GM21825 (cell line): ENCODE data around the gene GLIS2.

Experiments
- ATAC-seq: cut with Tn5 transposase; IDR thresholded peaks from one replicate; pipeline ENCODE4 v1.9.1; 2021; ENCODE audit warnings: mild to moderate bottlenecking, moderate library complexity; ENCODE audit not compliant: unreplicated experiment

Gene GLIS2

DNA sequence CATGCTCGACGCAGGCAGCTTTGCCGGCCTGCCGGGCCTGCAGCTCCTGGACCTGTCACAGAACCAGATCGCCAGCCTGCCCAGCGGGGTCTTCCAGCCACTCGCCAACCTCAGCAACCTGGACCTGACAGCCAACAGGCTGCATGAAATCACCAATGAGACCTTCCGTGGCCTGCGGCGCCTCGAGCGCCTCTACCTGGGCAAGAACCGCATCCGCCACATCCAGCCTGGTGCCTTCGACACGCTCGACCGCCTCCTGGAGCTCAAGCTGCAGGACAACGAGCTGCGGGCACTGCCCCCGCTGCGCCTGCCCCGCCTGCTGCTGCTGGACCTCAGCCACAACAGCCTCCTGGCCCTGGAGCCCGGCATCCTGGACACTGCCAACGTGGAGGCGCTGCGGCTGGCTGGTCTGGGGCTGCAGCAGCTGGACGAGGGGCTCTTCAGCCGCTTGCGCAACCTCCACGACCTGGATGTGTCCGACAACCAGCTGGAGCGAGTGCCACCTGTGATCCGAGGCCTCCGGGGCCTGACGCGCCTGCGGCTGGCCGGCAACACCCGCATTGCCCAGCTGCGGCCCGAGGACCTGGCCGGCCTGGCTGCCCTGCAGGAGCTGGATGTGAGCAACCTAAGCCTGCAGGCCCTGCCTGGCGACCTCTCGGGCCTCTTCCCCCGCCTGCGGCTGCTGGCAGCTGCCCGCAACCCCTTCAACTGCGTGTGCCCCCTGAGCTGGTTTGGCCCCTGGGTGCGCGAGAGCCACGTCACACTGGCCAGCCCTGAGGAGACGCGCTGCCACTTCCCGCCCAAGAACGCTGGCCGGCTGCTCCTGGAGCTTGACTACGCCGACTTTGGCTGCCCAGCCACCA is 65.4 kb downstream of the GLIS2 start:
- no peak for ATAC-seq

DNA sequence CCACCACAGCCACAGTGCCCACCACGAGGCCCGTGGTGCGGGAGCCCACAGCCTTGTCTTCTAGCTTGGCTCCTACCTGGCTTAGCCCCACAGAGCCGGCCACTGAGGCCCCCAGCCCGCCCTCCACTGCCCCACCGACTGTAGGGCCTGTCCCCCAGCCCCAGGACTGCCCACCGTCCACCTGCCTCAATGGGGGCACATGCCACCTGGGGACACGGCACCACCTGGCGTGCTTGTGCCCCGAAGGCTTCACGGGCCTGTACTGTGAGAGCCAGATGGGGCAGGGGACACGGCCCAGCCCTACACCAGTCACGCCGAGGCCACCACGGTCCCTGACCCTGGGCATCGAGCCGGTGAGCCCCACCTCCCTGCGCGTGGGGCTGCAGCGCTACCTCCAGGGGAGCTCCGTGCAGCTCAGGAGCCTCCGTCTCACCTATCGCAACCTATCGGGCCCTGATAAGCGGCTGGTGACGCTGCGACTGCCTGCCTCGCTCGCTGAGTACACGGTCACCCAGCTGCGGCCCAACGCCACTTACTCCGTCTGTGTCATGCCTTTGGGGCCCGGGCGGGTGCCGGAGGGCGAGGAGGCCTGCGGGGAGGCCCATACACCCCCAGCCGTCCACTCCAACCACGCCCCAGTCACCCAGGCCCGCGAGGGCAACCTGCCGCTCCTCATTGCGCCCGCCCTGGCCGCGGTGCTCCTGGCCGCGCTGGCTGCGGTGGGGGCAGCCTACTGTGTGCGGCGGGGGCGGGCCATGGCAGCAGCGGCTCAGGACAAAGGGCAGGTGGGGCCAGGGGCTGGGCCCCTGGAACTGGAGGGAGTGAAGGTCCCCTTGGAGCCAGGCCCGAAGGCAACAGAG is 66.3 kb downstream of the GLIS2 start:
- ATAC-seq = no peak

DNA sequence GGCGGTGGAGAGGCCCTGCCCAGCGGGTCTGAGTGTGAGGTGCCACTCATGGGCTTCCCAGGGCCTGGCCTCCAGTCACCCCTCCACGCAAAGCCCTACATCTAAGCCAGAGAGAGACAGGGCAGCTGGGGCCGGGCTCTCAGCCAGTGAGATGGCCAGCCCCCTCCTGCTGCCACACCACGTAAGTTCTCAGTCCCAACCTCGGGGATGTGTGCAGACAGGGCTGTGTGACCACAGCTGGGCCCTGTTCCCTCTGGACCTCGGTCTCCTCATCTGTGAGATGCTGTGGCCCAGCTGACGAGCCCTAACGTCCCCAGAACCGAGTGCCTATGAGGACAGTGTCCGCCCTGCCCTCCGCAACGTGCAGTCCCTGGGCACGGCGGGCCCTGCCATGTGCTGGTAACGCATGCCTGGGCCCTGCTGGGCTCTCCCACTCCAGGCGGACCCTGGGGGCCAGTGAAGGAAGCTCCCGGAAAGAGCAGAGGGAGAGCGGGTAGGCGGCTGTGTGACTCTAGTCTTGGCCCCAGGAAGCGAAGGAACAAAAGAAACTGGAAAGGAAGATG is 67.0 kb downstream of the GLIS2 start:
- ATAC-seq = no peak

DNA sequence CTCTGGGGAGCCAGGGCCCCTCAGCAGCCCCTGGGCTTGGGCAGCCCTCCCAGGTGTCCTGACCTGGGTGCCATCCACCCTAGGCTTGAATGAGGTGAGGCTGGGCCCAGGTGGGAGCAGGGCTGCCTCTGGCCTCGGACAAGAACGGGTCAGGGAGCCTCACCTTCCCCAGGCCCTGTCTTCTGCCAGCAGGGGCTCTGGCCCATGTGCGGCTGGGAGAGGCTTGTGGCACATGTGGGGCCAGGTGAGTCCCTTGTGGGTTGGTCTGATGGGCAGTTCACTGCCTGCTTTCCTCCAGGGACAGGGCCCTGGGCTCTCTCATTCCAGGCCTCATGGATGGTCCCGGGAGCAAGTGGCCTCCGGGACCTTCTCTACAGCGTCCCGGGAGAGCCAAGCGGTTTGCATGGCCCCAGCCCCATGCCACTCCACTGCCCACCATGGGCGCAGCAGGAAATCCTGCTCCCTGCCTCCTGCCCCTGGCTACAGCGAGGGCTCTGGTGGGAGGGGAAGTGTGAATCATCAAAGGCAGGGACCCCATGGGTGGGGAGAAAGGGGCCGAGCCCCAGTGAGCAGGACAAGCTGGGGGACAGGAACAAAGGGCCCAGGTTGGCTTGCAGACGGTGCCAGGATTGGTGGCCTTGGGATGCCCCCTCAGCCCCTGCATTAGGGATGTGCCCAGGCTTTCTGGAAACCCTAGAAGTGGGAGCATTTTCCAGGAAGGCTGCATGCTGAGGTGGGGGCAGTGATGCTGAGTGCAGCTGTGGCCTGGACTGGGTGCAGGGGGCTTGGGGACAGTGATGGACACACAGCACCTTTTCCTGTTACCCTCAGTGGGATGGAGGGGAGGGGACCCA is 68.0 kb downstream of the GLIS2 start:
- ATAC-seq = no peak

DNA sequence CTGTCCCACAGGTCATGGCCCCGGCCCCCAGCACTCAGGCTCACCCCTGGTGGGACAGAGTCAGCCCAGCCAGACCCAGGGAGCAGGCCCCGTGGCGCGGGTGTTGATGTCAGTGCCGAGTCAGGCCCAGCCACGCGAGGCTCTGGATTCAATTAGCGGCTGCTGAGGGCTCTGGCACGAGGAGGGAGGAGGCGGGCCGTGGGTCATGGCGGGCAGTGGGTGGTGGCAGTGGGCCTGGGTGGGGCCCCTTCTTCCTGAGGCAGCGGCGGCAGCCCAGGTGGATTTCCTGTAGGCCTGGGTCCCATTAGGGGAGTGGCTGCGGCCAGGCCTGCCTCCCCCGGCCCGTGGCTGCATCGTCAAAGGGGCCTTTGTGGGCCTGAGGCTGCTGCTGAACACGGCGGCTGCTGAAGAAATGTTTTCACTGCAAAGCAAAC is 68.7 kb downstream of the GLIS2 start:
- ATAC-seq = no peak

DNA sequence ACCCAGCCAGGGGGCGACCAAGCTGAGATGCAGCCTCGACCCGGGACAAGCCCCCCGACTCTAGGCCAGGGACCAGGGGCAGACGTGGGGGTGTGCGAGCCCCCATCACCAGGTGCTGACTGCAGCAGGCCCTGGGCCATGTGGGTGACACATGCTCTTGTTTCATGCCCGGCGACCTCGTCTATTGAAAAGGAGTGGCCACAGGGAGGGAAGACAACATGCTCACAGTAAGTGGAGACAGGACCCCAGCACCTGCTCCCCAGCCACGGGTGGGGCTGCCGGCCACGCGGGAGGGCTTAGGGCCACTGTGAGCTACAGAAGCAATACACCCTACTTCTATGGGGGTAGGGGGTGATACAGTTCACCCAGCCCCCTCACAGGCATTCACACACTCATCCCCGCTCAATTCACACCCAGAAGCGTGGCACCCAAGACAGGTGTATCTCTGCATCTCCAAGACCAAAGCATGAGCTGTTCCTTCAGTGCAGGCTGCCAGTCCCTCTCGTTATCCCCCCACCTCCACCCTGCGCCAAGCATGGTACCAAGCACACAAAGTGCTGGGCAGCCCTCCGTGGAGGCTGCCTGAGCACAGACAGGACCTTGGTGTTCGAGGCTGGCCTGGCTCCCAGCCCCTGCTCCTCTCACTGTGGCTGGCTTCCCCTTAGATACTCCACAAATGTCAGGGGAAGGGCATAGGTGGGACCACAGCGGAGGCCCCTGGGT is 69.4 kb downstream of the GLIS2 start:
- no peak for ATAC-seq

DNA sequence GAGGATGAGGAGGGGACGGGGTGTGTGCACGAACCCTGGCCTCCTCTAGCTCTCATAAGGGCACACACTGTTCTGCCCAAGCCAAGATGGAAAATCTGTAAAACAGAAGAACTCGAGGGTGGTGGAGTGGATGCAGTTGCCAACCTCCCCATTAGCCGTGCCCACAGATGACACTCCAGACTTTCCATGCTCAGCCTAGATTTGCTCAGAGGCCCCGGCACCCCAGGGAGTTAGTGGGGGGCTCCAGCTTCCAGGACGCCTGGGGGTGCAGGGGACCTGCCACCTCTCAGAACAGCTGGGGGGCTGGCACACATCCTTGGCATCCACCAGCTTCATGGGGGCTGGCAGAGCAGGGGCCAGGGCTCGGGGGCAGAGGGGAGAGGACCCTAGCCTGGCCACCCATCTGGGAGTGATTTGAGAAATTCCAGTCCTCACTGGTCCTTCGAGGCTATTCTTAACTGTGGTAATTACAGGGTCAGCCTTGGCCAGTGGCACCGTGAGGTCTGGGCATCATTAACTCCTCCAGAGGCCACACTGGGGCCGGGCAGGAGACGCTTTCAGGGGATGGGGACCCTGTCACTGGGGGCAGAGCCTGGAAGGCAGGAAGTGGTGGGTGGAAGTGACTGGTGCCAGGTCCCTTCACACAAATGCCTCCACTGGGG is 70.1 kb downstream of the GLIS2 start:
- ATAC-seq = no peak

DNA sequence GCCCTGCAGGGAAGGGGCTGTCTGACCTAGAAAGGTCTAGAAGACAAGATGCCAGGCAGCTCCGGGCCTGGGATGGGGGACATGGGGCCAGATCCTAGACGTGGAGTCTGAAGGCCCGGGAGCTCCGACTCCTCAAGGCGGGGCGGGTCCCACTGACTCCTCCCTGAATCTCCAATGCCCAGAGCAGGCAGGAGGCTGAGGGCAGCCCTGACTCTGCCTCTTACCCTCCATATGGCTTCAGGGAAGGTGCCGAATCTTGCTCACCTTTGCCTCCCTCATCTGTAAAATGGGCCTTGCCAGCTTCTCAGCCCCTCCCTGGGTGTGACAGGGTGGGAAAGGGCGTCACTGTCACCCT is 70.6 kb downstream of the GLIS2 start:
- no peak for ATAC-seq

DNA sequence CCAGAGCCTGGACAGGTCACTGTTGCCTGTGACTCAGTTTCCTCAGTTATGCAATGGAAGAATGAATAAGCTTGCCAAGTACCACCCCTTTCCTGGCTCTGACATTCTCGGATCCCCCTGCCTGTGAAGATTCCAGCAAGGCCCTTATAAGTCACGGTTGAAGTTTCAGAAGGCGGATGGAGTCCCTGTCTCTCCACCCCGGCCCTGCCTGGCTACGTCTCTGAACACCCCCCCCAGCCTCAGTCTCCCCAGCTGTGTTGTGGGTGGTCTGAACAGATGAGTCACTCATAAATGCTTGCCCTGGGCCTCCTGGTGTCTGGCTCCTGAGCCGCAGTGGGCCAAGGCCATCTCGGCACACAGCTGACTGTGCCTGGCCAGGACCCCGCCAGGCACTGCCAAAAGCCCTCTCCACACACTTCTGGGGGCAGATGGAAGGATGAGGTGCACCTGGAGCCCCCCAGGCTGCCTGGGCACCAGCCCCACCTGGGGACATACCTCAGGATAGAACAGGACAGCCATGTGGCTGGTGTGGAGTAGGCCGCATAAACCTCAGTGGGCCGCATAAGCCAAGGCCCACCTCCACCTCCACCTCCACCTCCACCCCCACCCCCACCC is 71.2 kb downstream of the GLIS2 start:
- ATAC-seq = no peak

DNA sequence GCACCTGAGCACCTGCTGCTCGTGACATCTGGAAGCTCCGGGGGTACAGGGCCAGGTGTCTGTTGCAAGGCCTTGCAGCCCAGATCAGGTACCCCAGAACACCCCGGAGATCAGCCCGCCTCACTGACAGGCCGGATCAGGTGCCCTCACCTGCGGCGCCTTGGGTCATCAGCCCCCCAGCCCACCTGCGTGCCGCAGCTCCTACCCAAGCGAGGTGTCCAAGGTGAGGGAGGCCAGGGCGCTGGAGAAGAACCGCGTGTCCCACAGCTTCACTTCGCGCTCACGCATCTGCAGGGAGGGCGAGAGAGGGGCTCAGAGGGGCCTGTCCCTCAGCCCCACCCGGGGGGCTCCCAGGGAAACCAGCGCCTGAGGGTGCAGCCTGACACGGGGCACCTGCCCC is 71.9 kb downstream of the GLIS2 start:
- no peak for ATAC-seq

DNA sequence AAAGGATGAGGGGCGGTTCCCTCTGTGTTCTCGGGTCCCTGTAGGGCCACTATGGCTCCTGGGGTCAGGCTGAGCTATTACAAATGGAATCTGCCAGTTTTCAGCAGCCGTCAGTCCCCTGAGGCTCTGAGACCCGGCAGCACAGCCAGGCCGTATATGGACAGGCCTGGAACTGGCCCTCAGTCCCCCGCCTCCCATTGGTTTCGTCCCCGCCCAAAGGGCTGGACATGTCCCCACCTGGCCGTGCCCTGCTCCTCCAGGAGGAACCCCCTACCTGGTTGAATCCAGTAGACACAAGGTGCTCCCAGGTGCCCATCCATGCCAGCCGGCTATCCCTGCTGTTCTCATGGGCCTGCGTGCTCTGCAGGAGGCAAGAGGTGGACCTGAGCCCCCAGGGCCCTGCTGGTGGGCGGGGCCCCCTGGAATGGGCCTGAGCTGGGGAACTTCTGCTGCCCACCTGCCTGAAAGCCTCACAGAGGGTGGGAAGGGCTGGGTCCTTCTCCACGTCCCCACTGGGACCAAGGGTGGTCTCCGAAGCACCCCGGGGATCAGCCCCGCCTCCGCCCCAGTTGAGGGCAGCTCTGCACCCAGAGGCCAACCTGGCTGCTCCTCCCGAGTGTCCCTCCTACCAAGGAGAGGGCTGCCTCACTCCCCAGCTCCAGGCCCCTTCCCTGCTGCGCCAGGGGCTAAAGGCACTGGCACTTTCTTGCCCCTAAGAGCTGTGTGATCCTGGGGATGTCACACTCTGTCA is 72.6 kb downstream of the GLIS2 start:
- no peak for ATAC-seq
